BJ (cell line): ENCODE results near the gene ATP9A. TPM values are rescaled to one million over a fixed set of nuclear protein-coding genes. Genes with fewer than 3 reads are reported as not detected.
"Not testable (repeated sequence)": the region's sequence is repeated elsewhere in the genome, so short reads cannot be mapped to it uniquely, and the experiment has no call there.

Source experiments
- CTCF ChIA-PET: fragments of 350-600 bp; formaldehyde crosslinking; extraction: SDS; loops from one replicate; lab custom pipeline; 2021; ENCODE audit warnings: antibody characterized with exemption, inconsistent platforms; lab: Yijun Ruan, JAX
- POLR2A ChIA-PET: fragments of 300-600 bp; sonication (Branson Sonifier 250); formaldehyde crosslinking; extraction: SDS; loops from one replicate; lab custom pipeline; 2021; ENCODE audit warnings: antibody characterized with exemption; lab: Charles Lee
- DNase-seq: peaks from one replicate; pipeline ENCODE4 v3.0.0-alpha.2; 2011; ENCODE audit warnings: low read depth
- H3K27me3 ChIP-seq: 2 replicates; pipeline ENCODE4 v1.6.0; 2011; ENCODE audit warnings: low read length; ENCODE audit not compliant: control insufficient read depth, insufficient read depth
- H3K36me3 ChIP-seq: 2 replicates; pipeline ENCODE4 v1.5.1; 2011; ENCODE audit warnings: low read length; ENCODE audit not compliant: control insufficient read depth, insufficient read depth
- H3K4me3 ChIP-seq: 2 replicates; pipeline ENCODE4 v1.5.1; 2011; ENCODE audit warnings: low read depth, mild to moderate bottlenecking, control low read depth, low read length
- CTCF ChIP-seq: IDR thresholded peaks from 2 replicates; pipeline ENCODE4 v1.5.1; 2011; ENCODE audit warnings: low read depth, mild to moderate bottlenecking, control low read depth, inconsistent platforms, low read length, moderate library complexity; ENCODE audit not compliant: insufficient read depth
- polyA plus RNA-seq: library from polyadenylated mRNA; depleted of rRNA; stranded (reverse); fragments of >200 nt; gene quantifications from 2 replicates; pipeline ENCODE4 v1.2.3, GENCODE V29; 2011

The ATP9A gene
- polyA plus RNA-seq, 1 experiment = 26.0 TPM

GRCh38 chr20:51772236-51772635 is 4.0 kb upstream of the ATP9A start:
- H3K4me3 ChIP-seq = no peak overlapping the region
- CTCF ChIA-PET = interaction anchor here (0.9 kb wide), 1 partner anchor 24 kb away, joined by 3 read pairs; no protein-coding TSS in a partner anchor
- no peak for DNase-seq

GRCh38 chr20:51769976-51770615 is 1.9 kb upstream of the ATP9A start:
- POLR2A ChIA-PET = no interaction called here
- Histone ChIP-seq H3K36me3 (no peaks in the 10 kb centered on the region), H3K4me3 (no peak overlapping the region), H3K27me3 (no peaks in the 10 kb centered on the region)
- CTCF ChIA-PET = no interaction called here
- TF ChIP-seq CTCF = no peak
- no peak for DNase-seq

More at GRCh38 chr20:51772236-51772635, 4.0 kb upstream of the ATP9A start:
- H3K36me3 ChIP-seq = no peaks in the 10 kb centered on the region
- no peak for TF ChIP-seq CTCF
- POLR2A ChIA-PET = no interaction called here
- no peaks in the 10 kb centered on the region for H3K27me3 ChIP-seq

GRCh38 chr20:51768759-51769517 is 748 bp upstream of the ATP9A start:
- ChIA-PET CTCF (no interaction called here), POLR2A (no interaction called here)
- Histone ChIP-seq H3K36me3 (no peaks in the 10 kb centered on the region), H3K27me3 (no peaks in the 10 kb centered on the region), H3K4me3 (peak overlapping the region; percentile 12)
- TF ChIP-seq CTCF = no peak
- no peak for DNase-seq

- Histone ChIP-seq H3K27me3 (no peaks in the 10 kb centered on the region), H3K4me3 (peak overlapping the region; percentile 86), H3K36me3 (no peaks in the 10 kb centered on the region)
- no peak for DNase-seq
- peak; percentile 55 for TF ChIP-seq CTCF
- ChIA-PET CTCF (interaction anchor here (0.6 to 2.1 kb wide), 5 partner anchors 66 to 1853 kb away, joined by 3 to 9 read pairs (median 3); no protein-coding TSS in a partner anchor), POLR2A (no interaction called here)
Observed at GRCh38 chr20:51766994-51767866, 960 bp downstream of the ATP9A start.

GRCh38 chr20:51765381-51765780 is 2.8 kb downstream of the ATP9A start:
- H3K36me3 ChIP-seq, H3K4me3 ChIP-seq, DNase-seq, H3K27me3 ChIP-seq, CTCF ChIA-PET, POLR2A ChIA-PET: not testable (repeated sequence)
